A204.1 (cell line): ENCODE results near the gene MAN1C1.
"Not testable (repeated sequence)": the region's sequence is repeated elsewhere in the genome, so short reads cannot be mapped to it uniquely, and the experiment has no call there.

Experiments used
- FAIRE-seq: peaks from 2 replicates; lab custom pipeline; 2012; peaks lifted over from hg19 to GRCh38; lab: Jason Lieb, UNC

Gene MAN1C1

GRCh38 chr1:25636141-25636540, 19.6 kb downstream of the MAN1C1 start:
- FAIRE-seq: not testable (repeated sequence)

- FAIRE-seq: no peak
Observed at GRCh38 chr1:25640646-25641328, 24.2 kb downstream of the MAN1C1 start.

- no peak for FAIRE-seq
Observed at GRCh38 chr1:25641329-25641725, 24.7 kb downstream of the MAN1C1 start.

GRCh38 chr1:25641931-25642573, 25.5 kb downstream of the MAN1C1 start:
- no peak for FAIRE-seq

GRCh38 chr1:25642574-25643108, 26.1 kb downstream of the MAN1C1 start:
- no peak for FAIRE-seq

GRCh38 chr1:25643929-25644328, 27.3 kb downstream of the MAN1C1 start:
- no peak for FAIRE-seq

- no peak for FAIRE-seq
Observed at GRCh38 chr1:25644962-25645361, 28.4 kb downstream of the MAN1C1 start.

GRCh38 chr1:25645637-25646400, 29.2 kb downstream of the MAN1C1 start:
- FAIRE-seq: no peak

GRCh38 chr1:25647106-25647505, 30.5 kb downstream of the MAN1C1 start:
- FAIRE-seq: no peak

- FAIRE-seq: no peak
Observed at GRCh38 chr1:25647863-25648262, 31.3 kb downstream of the MAN1C1 start.

GRCh38 chr1:25648681-25649440, 32.3 kb downstream of the MAN1C1 start:
- FAIRE-seq: no peak

- FAIRE-seq: no peak
Observed at GRCh38 chr1:25649505-25650288, 33.1 kb downstream of the MAN1C1 start.

- no peak for FAIRE-seq
Observed at GRCh38 chr1:25650289-25650576, 33.6 kb downstream of the MAN1C1 start.

GRCh38 chr1:25651036-25651640, 34.5 kb downstream of the MAN1C1 start:
- FAIRE-seq: no peak

- no peak for FAIRE-seq
Observed at GRCh38 chr1:25651824-25652741, 35.5 kb downstream of the MAN1C1 start.

- FAIRE-seq: no peak
Observed at GRCh38 chr1:25653558-25653957, 37.0 kb downstream of the MAN1C1 start.

GRCh38 chr1:25654109-25654660, 37.6 kb downstream of the MAN1C1 start:
- FAIRE-seq: no peak

GRCh38 chr1:25657121-25657882, 40.7 kb downstream of the MAN1C1 start:
- no peak for FAIRE-seq
